GM18870 (cell line): ENCODE results near the gene NAT9.

Source experiments
- ATAC-seq: cut with Tn5 transposase; IDR thresholded peaks from one replicate; pipeline ENCODE4 v1.9.1; 2021; ENCODE audit warnings: moderate library complexity; ENCODE audit not compliant: unreplicated experiment

Gene NAT9

GRCh38 chr17:74776044-74776962 lies at the start of gene NAT9:
Gene NAT9, minus strand, starts transcription at chr17:74776345. Its CDS starts 647 bp downstream, at chr17:74775698.
- peak; percentile 44 for ATAC-seq

GRCh38 chr17:74824961-74825627 lies 48.9 kb upstream of the NAT9 start:
- ATAC-seq = no peak

- ATAC-seq = no peak
Observed at GRCh38 chr17:74822939-74823367, 46.8 kb upstream of the NAT9 start.

DNA sequence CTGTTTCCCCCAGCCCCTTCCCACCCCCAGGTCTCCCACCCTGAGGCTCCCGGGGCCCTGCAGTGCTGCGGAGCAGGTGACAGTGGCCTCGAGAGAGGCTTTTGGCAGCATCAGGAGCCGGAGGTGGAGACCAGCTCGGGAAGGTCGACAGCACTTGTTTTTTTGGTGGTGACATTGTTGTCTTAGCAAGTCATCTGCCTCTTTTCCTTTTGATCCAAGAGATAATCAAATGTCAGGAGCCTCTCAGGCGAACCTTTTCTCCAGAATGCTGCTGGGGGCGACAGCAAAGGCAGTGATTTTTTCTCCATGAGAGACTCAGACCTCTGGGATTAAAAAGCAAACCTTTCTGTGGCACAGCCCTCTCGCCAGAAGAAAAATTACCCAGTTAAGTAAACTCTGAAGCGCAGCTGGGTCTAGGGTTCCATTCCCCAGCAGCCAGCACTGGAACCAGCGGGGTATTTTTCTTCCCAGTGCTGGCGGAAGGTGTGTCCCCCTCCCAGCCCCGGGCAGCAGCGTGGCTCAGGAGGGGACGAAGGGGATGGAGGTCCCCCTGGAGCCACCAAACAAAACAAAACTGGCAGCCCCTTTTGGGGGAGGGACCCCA lies 46.3 kb upstream of the NAT9 start:
- no peak for ATAC-seq

DNA sequence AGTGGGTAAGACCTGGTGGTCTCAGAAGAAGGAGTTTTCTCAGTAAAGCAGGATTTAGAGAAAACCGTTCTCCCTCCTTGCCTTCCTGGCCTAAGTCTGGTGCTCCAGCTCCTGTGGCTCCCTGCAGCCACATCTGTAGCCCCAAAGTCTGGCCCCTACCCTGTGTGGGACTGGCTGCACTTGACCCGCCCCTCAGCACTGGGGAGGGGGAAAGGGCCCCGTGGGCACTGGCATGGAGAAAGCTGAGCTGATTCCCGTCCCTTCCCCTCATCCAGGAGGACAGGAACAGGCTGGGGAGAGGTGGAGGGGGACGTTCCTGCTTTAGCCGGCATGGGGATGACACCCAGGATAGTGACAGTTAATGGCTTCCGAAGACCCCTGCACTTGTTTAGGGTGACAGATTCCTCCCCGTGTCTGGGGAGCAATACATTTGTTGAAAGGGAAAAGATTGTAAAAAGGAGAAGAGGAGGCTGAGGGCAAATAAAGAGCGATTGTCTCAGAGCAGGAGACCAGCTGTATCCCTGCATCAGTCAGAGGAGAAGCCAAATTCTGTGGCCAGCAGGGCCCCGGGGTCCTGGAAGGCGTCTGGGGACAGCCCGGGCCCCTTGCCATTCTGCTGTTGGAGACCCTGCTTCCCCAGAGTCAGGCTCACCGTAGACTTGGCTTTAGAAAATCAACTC lies 45.6 kb upstream of the NAT9 start:
- ATAC-seq = no peak

GRCh38 chr17:74819801-74820436 lies 43.8 kb upstream of the NAT9 start:
- ATAC-seq = no peak

DNA sequence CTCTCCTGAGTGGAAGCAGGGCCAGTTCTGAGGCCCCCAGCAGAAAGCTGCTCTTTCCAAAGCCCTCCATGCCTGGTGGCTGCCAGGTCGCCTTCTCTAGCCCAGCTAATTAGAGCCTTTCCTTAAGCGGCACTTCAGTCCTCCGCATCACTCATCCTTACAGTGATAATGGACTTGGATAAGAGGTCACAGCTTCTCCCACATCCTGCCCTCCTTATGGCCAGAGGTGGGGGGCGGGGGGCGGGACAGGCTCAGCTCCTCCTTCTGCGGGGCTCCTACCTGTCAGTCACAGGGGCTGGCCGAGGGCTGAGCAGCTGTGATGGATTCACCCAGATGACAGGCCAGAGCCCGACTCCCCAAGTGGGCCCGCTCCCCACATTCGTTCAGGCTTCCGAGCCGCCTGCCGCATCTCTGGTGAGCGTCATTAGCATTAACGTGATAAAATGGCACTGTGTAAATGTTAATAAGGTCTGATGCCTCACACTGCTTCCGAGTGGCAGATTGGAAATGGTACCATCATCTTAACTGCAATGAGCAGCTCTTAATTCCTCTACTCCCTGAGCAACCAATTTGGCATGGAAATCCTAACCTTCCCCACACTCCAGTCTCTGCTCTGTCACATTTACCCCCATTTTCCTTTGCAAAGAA lies 42.3 kb upstream of the NAT9 start:
- ATAC-seq = no peak

DNA sequence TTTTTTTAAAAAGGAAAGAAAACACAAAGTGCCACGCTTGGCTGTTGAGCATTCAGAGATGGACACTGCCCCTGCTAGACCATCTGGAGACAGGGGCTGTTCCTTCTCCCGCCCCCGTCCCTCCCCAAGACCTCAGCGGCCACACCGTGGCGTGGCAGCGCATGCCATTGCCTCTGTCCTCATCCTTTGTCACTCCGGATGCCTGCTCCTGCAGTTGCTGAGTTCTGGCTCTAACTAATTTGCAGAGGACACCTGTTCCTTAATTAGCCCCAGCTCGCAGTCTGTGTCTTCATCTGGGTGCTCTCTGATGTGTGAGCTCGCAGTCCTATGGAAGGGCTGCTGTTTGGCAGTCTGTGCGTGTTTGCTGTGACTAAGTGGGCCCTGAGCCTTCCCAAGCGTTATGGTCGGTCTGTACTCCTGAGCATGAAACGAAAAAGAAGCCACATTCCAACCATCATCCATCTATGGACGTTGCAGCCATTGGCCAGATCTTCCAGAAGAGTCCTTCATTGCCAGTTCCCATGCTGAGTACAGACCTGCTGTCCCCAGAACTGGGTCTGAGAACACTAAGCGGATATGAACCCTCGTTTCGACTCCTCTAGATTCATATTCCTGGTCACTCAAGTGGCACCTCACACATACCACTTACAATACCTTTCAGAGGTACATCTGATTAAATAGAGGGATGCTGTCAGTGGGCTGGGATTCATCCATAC lies 40.9 kb upstream of the NAT9 start:
- ATAC-seq = no peak

DNA sequence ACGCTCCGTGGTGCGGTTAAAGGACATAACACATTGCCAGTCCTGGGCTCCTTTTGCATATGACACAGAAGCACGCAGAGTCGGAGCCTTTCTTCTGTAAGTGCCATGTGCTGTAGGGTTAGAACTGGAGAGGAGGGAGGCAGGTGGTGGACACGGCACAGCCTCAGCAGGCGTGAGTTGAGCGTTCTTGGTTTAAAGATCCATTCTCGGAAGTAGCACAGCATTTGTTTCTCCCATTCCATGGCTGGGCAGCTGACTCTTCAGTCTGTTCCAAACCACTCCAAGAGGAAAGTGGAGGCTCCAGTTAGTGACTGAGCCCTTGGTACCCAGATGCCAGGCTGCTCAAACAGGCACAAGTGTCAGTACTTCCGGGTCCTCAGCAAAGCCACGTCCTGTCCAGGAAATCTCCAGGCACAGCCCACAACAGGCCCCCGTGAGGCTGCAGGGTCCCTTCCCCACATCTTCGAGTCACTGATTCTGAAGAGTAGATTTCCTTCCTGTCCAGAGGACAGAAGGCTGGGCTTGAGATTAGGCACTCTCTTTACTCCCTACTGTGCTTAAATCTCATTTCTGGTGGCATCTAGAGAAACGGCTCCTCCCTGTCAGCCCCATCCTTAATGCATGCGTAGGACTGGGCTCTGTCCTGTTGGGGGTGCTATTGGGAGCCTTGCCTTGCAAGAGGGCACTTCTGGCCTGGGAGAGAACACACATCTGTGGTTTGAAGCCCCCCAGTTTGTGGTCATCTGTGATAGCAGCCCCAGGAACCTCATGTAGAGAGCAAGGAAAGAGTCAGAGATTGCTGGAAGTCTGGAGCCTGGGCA lies 39.6 kb upstream of the NAT9 start:
- no peak for ATAC-seq

DNA sequence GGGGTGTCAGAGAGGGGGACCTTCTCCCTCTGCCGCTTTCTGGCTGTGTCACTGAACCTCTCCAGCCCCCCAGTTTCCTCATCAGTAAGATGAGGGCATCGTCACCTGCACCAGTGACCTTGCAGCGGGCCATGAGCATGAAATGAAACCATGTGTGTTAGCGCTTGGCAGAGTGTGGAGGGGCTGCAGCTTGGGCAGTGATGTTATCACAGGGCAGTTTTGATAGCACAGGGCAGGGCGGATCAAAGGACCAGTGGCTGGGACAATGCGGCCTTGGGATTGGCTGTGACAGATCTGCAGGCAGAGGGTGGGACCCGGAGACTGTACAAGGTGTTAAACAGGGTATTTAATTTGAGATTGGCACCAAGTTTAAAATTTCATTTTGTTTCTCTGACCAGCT lies 38.9 kb upstream of the NAT9 start:
- ATAC-seq = no peak

- no peak for ATAC-seq
Observed at GRCh38 chr17:74814453-74814852, 38.3 kb upstream of the NAT9 start.

- ATAC-seq = no peak
Observed at GRCh38 chr17:74812109-74813009, 36.2 kb upstream of the NAT9 start.

GRCh38 chr17:74810699-74811485 lies 34.7 kb upstream of the NAT9 start:
- no peak for ATAC-seq

DNA sequence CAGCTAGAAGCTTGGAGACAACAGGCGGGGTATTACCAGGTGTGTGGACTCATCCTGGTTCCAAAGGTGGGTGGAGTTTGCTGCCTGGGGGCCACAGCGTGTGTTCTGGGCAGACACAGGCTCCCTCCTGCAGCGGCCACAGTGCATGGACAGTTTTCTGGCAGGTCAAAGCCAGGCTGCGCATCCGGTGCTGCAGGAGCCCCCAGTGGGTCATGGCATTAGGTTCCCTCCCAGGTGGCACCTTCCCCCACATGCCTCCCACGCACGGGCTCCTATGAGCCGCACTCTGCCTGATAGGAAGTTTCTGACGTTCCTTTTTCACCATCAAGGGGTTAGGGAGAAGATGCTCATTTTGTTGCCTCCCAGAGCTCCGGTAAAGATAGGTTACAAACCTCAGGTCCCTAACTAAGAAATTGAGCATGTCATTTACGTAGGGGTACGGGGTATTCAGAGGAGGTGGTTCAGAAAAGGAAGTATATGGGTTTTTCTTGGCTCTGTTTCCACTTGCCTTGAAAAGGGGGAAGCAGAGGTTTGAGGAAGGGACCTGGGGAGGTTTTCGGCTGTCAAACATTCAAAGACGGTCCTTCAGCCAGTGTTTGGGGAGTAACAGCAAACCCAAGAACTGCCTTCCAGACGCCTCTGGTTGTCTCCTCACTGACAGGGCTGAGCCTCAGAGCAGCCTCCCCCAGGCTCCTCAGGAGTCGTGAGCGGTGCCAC lies 32.7 kb upstream of the NAT9 start:
- ATAC-seq = no peak

- no peak for ATAC-seq
Observed at GRCh38 chr17:74807925-74808324, 31.8 kb upstream of the NAT9 start.

DNA sequence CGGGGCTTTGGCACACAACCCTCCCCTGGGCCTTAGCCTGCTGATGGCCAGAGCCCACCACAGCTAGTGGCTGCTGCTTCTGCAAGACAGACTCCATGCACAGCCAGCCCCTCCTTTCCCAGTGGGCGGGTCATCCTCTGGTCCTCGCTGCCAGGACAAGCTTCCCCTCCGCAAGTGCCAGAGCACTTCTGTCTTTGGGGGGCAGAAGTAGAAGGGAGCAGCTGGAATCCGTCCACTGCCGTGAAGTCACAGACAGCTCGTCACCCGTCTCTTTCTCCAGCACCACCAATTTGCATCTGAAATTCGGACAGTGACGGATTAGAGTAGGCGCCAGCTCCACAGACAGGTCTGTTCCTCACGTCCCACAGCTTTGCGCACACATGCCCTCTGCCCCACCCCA lies 31.3 kb upstream of the NAT9 start:
- ATAC-seq = no peak
